HEK293 (cell line): ENCODE data around the gene ARMH3.

ENCODE experiments used
- CTCF ChIA-PET: fragments of 350-600 bp; formaldehyde crosslinking; extraction: SDS; loops from one replicate; lab custom pipeline; 2021; ENCODE audit warnings: antibody characterized with exemption; lab: Yijun Ruan, JAX
- POLR2A ChIA-PET: fragments of 300-600 bp; formaldehyde crosslinking; extraction: SDS; loops from one replicate; lab custom pipeline; 2020; ENCODE audit warnings: antibody characterized with exemption, inconsistent platforms; lab: Yijun Ruan, JAX
- H3K27ac ChIP-seq: fragments of 200-500 bp; sonication (Bioruptor generic); 2 replicates; pipeline ENCODE4 v1.5.1; 2014; ENCODE audit warnings: low read depth, low read length, control low read depth, inconsistent platforms; ENCODE audit errors: extremely low read depth
- H3K36me3 ChIP-seq, 2 experiments: fragments of 200-500 bp in 1 of 2; sonication (Bioruptor generic) in 1 of 2; 1 replicate in 1 of 2; 2 replicates in 1 of 2; pipeline ENCODE4 v1.5.1; 2014 to 2017; ENCODE audit warnings: inconsistent platforms in 2 of 2, low read length in 2 of 2; ENCODE audit not compliant: control insufficient read depth in 2 of 2, insufficient read depth in 1 of 2
- H3K4me1 ChIP-seq: fragments of 200-500 bp; sonication (Bioruptor generic); 2 replicates; pipeline ENCODE4 v1.5.1; 2014; ENCODE audit warnings: mild to moderate bottlenecking, low read length, inconsistent platforms; ENCODE audit not compliant: control insufficient read depth, insufficient read depth
- H3K4me3 ChIP-seq: 2 replicates; pipeline ENCODE4 v1.5.1; 2011; ENCODE audit warnings: low read depth, mild to moderate bottlenecking, control low read depth, low read length, moderate library complexity
- H3K9me3 ChIP-seq: fragments of 200-500 bp; sonication (Bioruptor generic); 2 replicates; pipeline ENCODE4 v1.5.1; 2014; ENCODE audit warnings: low read depth, low read length, inconsistent platforms; ENCODE audit not compliant: control insufficient read depth, insufficient read depth
- EGR2 ChIP-seq: fragments of 450-650 bp; formaldehyde crosslinking; IDR thresholded peaks from 2 replicates; pipeline ENCODE4 v1.5.1; 2016; ENCODE audit warnings: low read depth, missing biosample characterization, missing genetic modification characterization
- GLIS1 ChIP-seq: fragments of 450-650 bp; formaldehyde crosslinking; IDR thresholded peaks from 2 replicates; pipeline ENCODE4 v1.5.1; 2016; ENCODE audit warnings: missing biosample characterization, missing genetic modification characterization
- KLF10 ChIP-seq: fragments of 450-650 bp; IDR thresholded peaks from 2 replicates; pipeline ENCODE4 v1.5.1; 2018; ENCODE audit warnings: missing biosample characterization, mild to moderate bottlenecking, missing genetic modification characterization
- KLF17 ChIP-seq: fragments of 450-650 bp; formaldehyde crosslinking; IDR thresholded peaks from 2 replicates; pipeline ENCODE4 v1.5.1; 2016; ENCODE audit warnings: missing biosample characterization, missing genetic modification characterization
- OSR2 ChIP-seq: fragments of 450-650 bp; formaldehyde crosslinking; IDR thresholded peaks from 2 replicates; pipeline ENCODE4 v1.5.1; 2016; ENCODE audit warnings: missing biosample characterization, missing genetic modification characterization
- SCRT1 ChIP-seq: fragments of 450-650 bp; formaldehyde crosslinking; IDR thresholded peaks from 2 replicates; pipeline ENCODE4 v1.5.1; 2016; ENCODE audit warnings: missing biosample characterization, missing genetic modification characterization, borderline replicate concordance
- ZBTB20 ChIP-seq: fragments of 450-650 bp; formaldehyde crosslinking; IDR thresholded peaks from 2 replicates; pipeline ENCODE4 v1.5.1; 2016; ENCODE audit warnings: missing biosample characterization, missing genetic modification characterization
- ZBTB21 ChIP-seq: fragments of 450-650 bp; formaldehyde crosslinking; IDR thresholded peaks from 2 replicates; pipeline ENCODE4 v1.5.1; 2017; ENCODE audit warnings: missing biosample characterization, missing genetic modification characterization
- ZEB2 ChIP-seq: fragments of 450-650 bp; formaldehyde crosslinking; IDR thresholded peaks from 2 replicates; pipeline ENCODE4 v1.5.1; 2016; ENCODE audit warnings: missing biosample characterization, missing genetic modification characterization
- ZFHX2 ChIP-seq: fragments of 450-650 bp; formaldehyde crosslinking; conservative IDR thresholded peaks from 2 replicates; pipeline ENCODE4 v1.5.1; 2016; ENCODE audit warnings: missing biosample characterization, missing genetic modification characterization
- ZIC2 ChIP-seq: fragments of 450-650 bp; formaldehyde crosslinking; IDR thresholded peaks from 2 replicates; pipeline ENCODE4 v1.5.1; 2016; ENCODE audit warnings: missing biosample characterization, missing genetic modification characterization
- ZNF155 ChIP-seq: fragments of 450-650 bp; formaldehyde crosslinking; IDR thresholded peaks from 2 replicates; pipeline ENCODE4 v1.5.1; 2016; ENCODE audit warnings: missing biosample characterization, missing genetic modification characterization
- ZNF19 ChIP-seq: fragments of 450-650 bp; formaldehyde crosslinking; IDR thresholded peaks from 2 replicates; pipeline ENCODE4; 2016; ENCODE audit warnings: missing biosample characterization, missing genetic modification characterization, low read depth
- ZNF223 ChIP-seq: fragments of 450-650 bp; formaldehyde crosslinking; IDR thresholded peaks from 2 replicates; pipeline ENCODE4 v1.5.1; 2016; ENCODE audit warnings: missing biosample characterization, missing genetic modification characterization
- ZNF23 ChIP-seq: fragments of 450-650 bp; formaldehyde crosslinking; IDR thresholded peaks from 2 replicates; pipeline ENCODE4 v1.5.1; 2016; ENCODE audit warnings: missing biosample characterization, missing genetic modification characterization, borderline replicate concordance
- ZNF248 ChIP-seq: fragments of 450-650 bp; formaldehyde crosslinking; IDR thresholded peaks from 2 replicates; pipeline ENCODE4 v1.5.1; 2017; ENCODE audit warnings: missing biosample characterization, missing genetic modification characterization
- ZNF274 ChIP-seq, 2 experiments: fragments of 200-500 bp in 1 of 2; fragments of 450-650 bp in 1 of 2; sonication (Bioruptor generic) in 1 of 2; formaldehyde crosslinking in 1 of 2; IDR thresholded peaks; 2 replicates each; pipeline versions ENCODE4 v1.5.1 to v1.6.1; 2014 to 2016; ENCODE audit warnings: borderline replicate concordance in 1 of 2, inconsistent platforms in 1 of 2, low read length in 1 of 2, missing biosample characterization in 1 of 2, missing genetic modification characterization in 1 of 2
- ZNF530 ChIP-seq: fragments of 450-650 bp; formaldehyde crosslinking; IDR thresholded peaks from 2 replicates; pipeline ENCODE4 v1.5.1; 2016; ENCODE audit warnings: low read depth, missing biosample characterization, missing genetic modification characterization
- ZNF600 ChIP-seq: fragments of 450-650 bp; formaldehyde crosslinking; IDR thresholded peaks from 2 replicates; pipeline ENCODE4 v1.5.1; 2016; ENCODE audit warnings: missing biosample characterization, missing genetic modification characterization
- ZNF610 ChIP-seq: fragments of 450-650 bp; formaldehyde crosslinking; IDR thresholded peaks from 2 replicates; pipeline ENCODE4 v1.5.1; 2016; ENCODE audit warnings: missing biosample characterization, missing genetic modification characterization, borderline replicate concordance
- ZNF629 ChIP-seq: fragments of 450-650 bp; formaldehyde crosslinking; IDR thresholded peaks from 2 replicates; pipeline ENCODE4 v1.5.1; 2017; ENCODE audit warnings: missing biosample characterization, missing genetic modification characterization
- ZNF654 ChIP-seq: fragments of 450-650 bp; formaldehyde crosslinking; IDR thresholded peaks from 2 replicates; pipeline ENCODE4 v1.5.1; 2016; ENCODE audit warnings: low read depth, missing biosample characterization, missing genetic modification characterization
- ZNF701 ChIP-seq: fragments of 450-650 bp; formaldehyde crosslinking; IDR thresholded peaks from 2 replicates; pipeline ENCODE4 v1.5.1; 2016; ENCODE audit warnings: missing biosample characterization, missing genetic modification characterization
- ZNF830 ChIP-seq: fragments of 450-650 bp; IDR thresholded peaks from 2 replicates; pipeline ENCODE4 v1.5.0; 2018; ENCODE audit warnings: missing biosample characterization, missing genetic modification characterization, low read depth, mild to moderate bottlenecking, moderate library complexity
- ZSCAN4 ChIP-seq: fragments of 450-650 bp; formaldehyde crosslinking; IDR thresholded peaks from 2 replicates; pipeline ENCODE4 v1.5.1; 2017; ENCODE audit warnings: missing biosample characterization, missing genetic modification characterization
- TF ChIP-seq, protein P1 (sequence below): fragments of 450-650 bp; formaldehyde crosslinking; IDR thresholded peaks from 2 replicates; pipeline ENCODE4; 2016; ENCODE audit warnings: missing biosample characterization, missing genetic modification characterization
- TF ChIP-seq, protein P2 (sequence below): fragments of 450-650 bp; formaldehyde crosslinking; IDR thresholded peaks from 2 replicates; pipeline ENCODE4 v1.5.1; 2016; ENCODE audit warnings: missing biosample characterization, missing genetic modification characterization
- TF ChIP-seq, protein P3 (sequence below): fragments of 450-650 bp; formaldehyde crosslinking; conservative IDR thresholded peaks from 2 replicates; pipeline ENCODE4 v1.5.1; 2016; ENCODE audit warnings: low read depth, missing biosample characterization, missing genetic modification characterization

The ARMH3 gene

GRCh38 chr10:101812606-101813005 is 243.4 kb downstream of the ARMH3 start:
- POLR2A ChIA-PET, result interaction anchor here (0.6 kb wide), 1 partner anchor 9 kb away, joined by 3 read pairs; no protein-coding TSS in a partner anchor
- peaks cover 5% of the 10 kb centered on the region for H3K4me1 ChIP-seq
- H3K9me3 ChIP-seq, result no peaks in the 10 kb centered on the region
- TF ChIP-seq SCRT1, result no peak
- TF ChIP-seq ZNF19, result no peak
- no peak for TF ChIP-seq OSR2 (tag by site-specific recombination)
- no peak for TF ChIP-seq ZNF155 (tag by site-specific recombination)
- TF ChIP-seq, protein P1, sequence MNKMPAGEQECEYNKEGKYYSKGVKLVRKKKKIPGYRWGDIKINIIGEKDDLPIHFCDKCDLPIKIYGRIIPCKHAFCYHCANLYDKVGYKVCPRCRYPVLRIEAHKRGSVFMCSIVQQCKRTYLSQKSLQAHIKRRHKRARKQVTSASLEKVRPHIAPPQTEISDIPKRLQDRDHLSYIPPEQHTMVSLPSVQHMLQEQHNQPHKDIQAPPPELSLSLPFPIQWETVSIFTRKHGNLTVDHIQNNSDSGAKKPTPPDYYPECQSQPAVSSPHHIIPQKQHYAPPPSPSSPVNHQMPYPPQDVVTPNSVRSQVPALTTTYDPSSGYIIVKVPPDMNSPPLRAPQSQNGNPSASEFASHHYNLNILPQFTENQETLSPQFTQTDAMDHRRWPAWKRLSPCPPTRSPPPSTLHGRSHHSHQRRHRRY, result no peak
- TF ChIP-seq, protein P2, sequence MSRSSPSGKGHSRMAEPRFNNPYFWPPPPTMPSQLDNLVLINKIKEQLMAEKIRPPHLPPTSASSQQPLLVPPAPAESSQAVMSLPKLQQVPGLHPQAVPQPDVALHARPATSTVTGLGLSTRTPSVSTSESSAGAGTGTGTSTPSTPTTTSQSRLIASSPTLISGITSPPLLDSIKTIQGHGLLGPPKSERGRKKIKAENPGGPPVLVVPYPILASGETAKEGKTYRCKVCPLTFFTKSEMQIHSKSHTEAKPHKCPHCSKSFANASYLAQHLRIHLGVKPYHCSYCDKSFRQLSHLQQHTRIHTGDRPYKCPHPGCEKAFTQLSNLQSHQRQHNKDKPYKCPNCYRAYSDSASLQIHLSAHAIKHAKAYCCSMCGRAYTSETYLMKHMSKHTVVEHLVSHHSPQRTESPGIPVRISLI (tag by site-specific recombination), result no peak
- no peak for TF ChIP-seq ZNF530 (tag by site-specific recombination)
- no peak for TF ChIP-seq GLIS1
- TF ChIP-seq ZBTB20 (tag by site-specific recombination), result no peak
- no peak for TF ChIP-seq ZNF701 (tag by site-specific recombination)
- TF ChIP-seq ZNF654 (tag by site-specific recombination), result no peak
- TF ChIP-seq ZSCAN4 (tag by site-specific recombination), result no peak
- TF ChIP-seq, protein P3, sequence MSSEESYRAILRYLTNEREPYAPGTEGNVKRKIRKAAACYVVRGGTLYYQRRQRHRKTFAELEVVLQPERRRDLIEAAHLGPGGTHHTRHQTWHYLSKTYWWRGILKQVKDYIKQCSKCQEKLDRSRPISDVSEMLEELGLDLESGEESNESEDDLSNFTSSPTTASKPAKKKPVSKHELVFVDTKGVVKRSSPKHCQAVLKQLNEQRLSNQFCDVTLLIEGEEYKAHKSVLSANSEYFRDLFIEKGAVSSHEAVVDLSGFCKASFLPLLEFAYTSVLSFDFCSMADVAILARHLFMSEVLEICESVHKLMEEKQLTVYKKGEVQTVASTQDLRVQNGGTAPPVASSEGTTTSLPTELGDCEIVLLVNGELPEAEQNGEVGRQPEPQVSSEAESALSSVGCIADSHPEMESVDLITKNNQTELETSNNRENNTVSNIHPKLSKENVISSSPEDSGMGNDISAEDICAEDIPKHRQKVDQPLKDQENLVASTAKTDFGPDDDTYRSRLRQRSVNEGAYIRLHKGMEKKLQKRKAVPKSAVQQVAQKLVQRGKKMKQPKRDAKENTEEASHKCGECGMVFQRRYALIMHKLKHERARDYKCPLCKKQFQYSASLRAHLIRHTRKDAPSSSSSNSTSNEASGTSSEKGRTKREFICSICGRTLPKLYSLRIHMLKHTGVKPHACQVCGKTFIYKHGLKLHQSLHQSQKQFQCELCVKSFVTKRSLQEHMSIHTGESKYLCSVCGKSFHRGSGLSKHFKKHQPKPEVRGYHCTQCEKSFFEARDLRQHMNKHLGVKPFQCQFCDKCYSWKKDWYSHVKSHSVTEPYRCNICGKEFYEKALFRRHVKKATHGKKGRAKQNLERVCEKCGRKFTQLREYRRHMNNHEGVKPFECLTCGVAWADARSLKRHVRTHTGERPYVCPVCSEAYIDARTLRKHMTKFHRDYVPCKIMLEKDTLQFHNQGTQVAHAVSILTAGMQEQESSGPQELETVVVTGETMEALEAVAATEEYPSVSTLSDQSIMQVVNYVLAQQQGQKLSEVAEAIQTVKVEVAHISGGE (tag by site-specific recombination), result no peak
- TF ChIP-seq ZNF248, result no peak
- TF ChIP-seq KLF10 (tag by site-specific recombination), result no peak
- no peak for TF ChIP-seq ZNF629
- CTCF ChIA-PET, result interaction anchor here (1.2 to 1.6 kb wide), 3 partner anchors 32 to 208 kb away, joined by 5 to 8 read pairs (median 7); no protein-coding TSS in a partner anchor
- no peak overlapping the region for H3K27ac ChIP-seq
- H3K4me3 ChIP-seq, result no peak overlapping the region
- H3K36me3 ChIP-seq, result peaks cover 40 to 45% of the 10 kb centered on the region in 2 experiments

GRCh38 chr10:101807158-101807557 is 248.8 kb downstream of the ARMH3 start:
- CTCF ChIA-PET, result no interaction called here
- TF ChIP-seq EGR2 (tag by site-specific recombination) (peak; percentile 45), ZNF274 (IDR thresholded peaks at IDR 0.05; ENCODE audit: low read length) (no peak), ZNF274 (tag by site-specific recombination; IDR thresholded peaks at IDR 0.05; ENCODE audit: borderline replicate concordance) (no peak), ZFHX2 (tag by site-specific recombination) (0 out of 2 replicates have a peak, but pooled peaks have one; percentile 17), ZIC2 (no peak), ZSCAN4 (tag by site-specific recombination) (no peak), ZNF610 (no peak), ZNF23 (tag by site-specific recombination) (no peak), ZNF600 (tag by site-specific recombination) (no peak), ZBTB21 (tag by site-specific recombination) (no peak), ZEB2 (tag by site-specific recombination) (no peak), KLF17 (tag by site-specific recombination) (no peak), ZNF830 (tag by site-specific recombination) (no peak), ZNF223 (no peak)
- TF ChIP-seq, all 188 proteins: peak for 2
- Histone ChIP-seq H3K4me3 (no peak overlapping the region), H3K4me1 (no peaks in the 10 kb centered on the region), H3K9me3 (no peaks in the 10 kb centered on the region), H3K36me3 (peaks cover 84 to 93% of the 10 kb centered on the region in 2 experiments), H3K27ac (no peak overlapping the region)
- POLR2A ChIA-PET, result no interaction called here
